HepG2 (cell line): ENCODE measurements around the gene ATN1. TPM values are rescaled to one million over a fixed set of nuclear protein-coding genes. Genes with fewer than 3 reads are reported as not detected.

Experiments used
- ATAC-seq: fragments of 200-7000 bp; cut with Tn5 transposase; 3 replicates; pipeline ENCODE4 v1.9.1; 2020; ENCODE audit warnings: mild to moderate bottlenecking, moderate library complexity
- BruUV-seq: library from RNA; stranded (reverse); fragments of 400-500 nt; replicated peaks from 2 replicates; lab custom pipeline; 2021; lab: Mats Ljungman, UMichigan
- CTCF ChIA-PET: fragments of 300-600 bp; formaldehyde crosslinking; extraction: SDS; loops from one replicate; lab custom pipeline; 2021; ENCODE audit warnings: low total read pairs, inconsistent platforms, low intra/inter-chr PET ratio; lab: Yijun Ruan, JAX
- POLR2A ChIA-PET: fragments of 350-600 bp; sonication (Branson Sonifier 250); formaldehyde crosslinking; loops from one replicate; lab custom pipeline; 2020; ENCODE audit warnings: antibody characterized with exemption, inconsistent platforms; lab: Yijun Ruan, JAX
- DNase-seq: peaks from one replicate; pipeline ENCODE4 v3.0.0-alpha.2; 2015; ENCODE audit warnings: low spot score
- FAIRE-seq: peaks from 3 replicates; lab custom pipeline; 2011; peaks lifted over from hg19 to GRCh38; lab: Jason Lieb, UNC
- H2AFZ ChIP-seq: one replicate; pipeline ENCODE4 v1.6.1; 2011; ENCODE audit warnings: low read length, inconsistent platforms
- H3K27ac ChIP-seq: fragments of 300-600 bp; 3 replicates; pipeline ENCODE4 v1.8.0; 2011; ENCODE audit warnings: mixed run types, mild to moderate bottlenecking, mixed read lengths, low read length, inconsistent platforms; ENCODE audit not compliant: insufficient read depth; ENCODE audit errors: extremely low read length
- H3K27me3 ChIP-seq, 2 experiments: fragments of 200-600 bp in 1 of 2; 2 replicates in 1 of 2; 3 replicates in 1 of 2; pipeline versions ENCODE4 v1.6.0 to v1.8.0; 2011; ENCODE audit warnings: low read length in 2 of 2, mild to moderate bottlenecking in 2 of 2, moderate library complexity in 2 of 2, inconsistent platforms in 1 of 2; ENCODE audit not compliant: insufficient read depth in 2 of 2, control insufficient read depth in 1 of 2
- H3K36me3 ChIP-seq, 2 experiments: fragments of 200-600 bp in 1 of 2; replicated peaks in 1 of 2; 2 replicates in 1 of 2; 3 replicates in 1 of 2; pipeline versions ENCODE4 v1.5.1 to v1.8.0; 2011; ENCODE audit warnings: low read length in 2 of 2, inconsistent platforms in 1 of 2; ENCODE audit not compliant: insufficient read depth in 2 of 2, control insufficient read depth in 1 of 2
- H3K4me1 ChIP-seq: 2 replicates; pipeline ENCODE4 v1.5.1; 2012; ENCODE audit warnings: low read length, inconsistent platforms; ENCODE audit not compliant: insufficient read depth
- H3K4me2 ChIP-seq: 2 replicates; pipeline ENCODE4 v1.6.0; 2011; ENCODE audit warnings: low read depth, low read length, inconsistent platforms
- H3K4me3 ChIP-seq, 3 experiments: fragments of 200-600 bp in 1 of 3; sonication (generic), shearing (Covaris generic) in 1 of 3; replicated peaks in 1 of 3; 2 replicates each; pipeline ENCODE4 v1.5.1; 2011 to 2016; ENCODE audit warnings: low read length in 3 of 3, inconsistent platforms in 2 of 3, low read depth in 2 of 3, mild to moderate bottlenecking in 2 of 3, control low read depth in 1 of 3, mixed read lengths in 1 of 3; ENCODE audit not compliant: insufficient read depth in 1 of 3
- H3K79me2 ChIP-seq: one replicate; pipeline ENCODE4 v1.6.1; 2011; ENCODE audit warnings: low read length, inconsistent platforms; ENCODE audit not compliant: insufficient read depth
- H3K9ac ChIP-seq: 2 replicates; pipeline ENCODE4 v1.6.0; 2011; ENCODE audit warnings: mild to moderate bottlenecking, low read depth, low read length, inconsistent platforms; ENCODE audit not compliant: insufficient read depth
- H3K9me3 ChIP-seq: 2 replicates; pipeline ENCODE4 v1.5.1; 2012; ENCODE audit warnings: mild to moderate bottlenecking, low read length
- H4K20me1 ChIP-seq: 2 replicates; pipeline ENCODE4 v1.6.0; 2011; ENCODE audit warnings: inconsistent platforms, mild to moderate bottlenecking, low read length, moderate library complexity; ENCODE audit not compliant: insufficient read depth
- AGO2 ChIP-seq: fragments of 200-400 bp; formaldehyde crosslinking; optimal IDR thresholded peaks from 2 replicates; pipeline ENCODE3; 2017; ENCODE audit warnings: mild to moderate bottlenecking, low read depth, low read length, moderate library complexity
- GFI1 ChIP-seq: sonication (generic); formaldehyde crosslinking; IDR thresholded peaks from 2 replicates; pipeline ENCODE4 v1.5.0; 2020; ENCODE audit warnings: missing genetic modification reagents, mild to moderate bottlenecking, borderline replicate concordance
- WGBS: methylation state at CpG from one replicate; pipeline ENCODE4 v1.1.6; 2017; ENCODE audit warnings: low lambda C conversion rate; 5-methylcytosine and 5-hydroxymethylcytosine counted together
- in situ Hi-C: cut with HindIII; loops from 2 replicates; pipeline ENCODE4 v1.10.0; 2017; ENCODE audit warnings: low pct_unique_long_range_greater_than_20kb; ENCODE audit not compliant: extremely low pct_ligation_motif_present
- intact Hi-C: fragments of 100-400 bp; cut with micrococcal nuclease; formaldehyde crosslinking; loops from one replicate; pipeline ENCODE4 v1.10.0; 2022; ENCODE audit not compliant: unreplicated experiment
- polyA plus RNA-seq, 8 experiments: library from polyadenylated mRNA; depleted of rRNA in 3 of 8; stranded (reverse) in 7 of 8; unstranded in 1 of 8; fragments of >200 nt; fragmentation: Illumina TruSeq in 4 of 8; extraction: Trizol in 4 of 8; gene quantifications; 2 replicates each; pipeline versions ENCODE4 v1.2.1 to v1.2.3, GENCODE V29; 2011 to 2016; ENCODE audit warnings: low read depth in 4 of 8, missing spikeins in 1 of 8, mixed read lengths in 1 of 8; ENCODE audit not compliant: insufficient read depth in 1 of 8
- total RNA-seq, 5 experiments: library from RNA; depleted of rRNA; stranded (reverse); fragments of >200 nt; fragmentation: Illumina TruSeq; extraction: Trizol; gene quantifications; 2 replicates each; pipeline ENCODE4 v1.2.3, GENCODE V29; 2016; ENCODE audit warnings: low read depth in 1 of 5
- TF ChIP-seq, protein P1 (sequence below): sonication (generic); formaldehyde crosslinking; IDR thresholded peaks from 2 replicates; pipeline ENCODE4 v1.5.1; 2020; ENCODE audit warnings: mild to moderate bottlenecking, missing genetic modification reagents

Gene ATN1
- total and polyA plus RNA-seq, 2 of the 13 experiments (the other 11 are each of a cell fraction or from before 2014, with no cell fraction given): 2.1 to 8.6 TPM

DNA sequence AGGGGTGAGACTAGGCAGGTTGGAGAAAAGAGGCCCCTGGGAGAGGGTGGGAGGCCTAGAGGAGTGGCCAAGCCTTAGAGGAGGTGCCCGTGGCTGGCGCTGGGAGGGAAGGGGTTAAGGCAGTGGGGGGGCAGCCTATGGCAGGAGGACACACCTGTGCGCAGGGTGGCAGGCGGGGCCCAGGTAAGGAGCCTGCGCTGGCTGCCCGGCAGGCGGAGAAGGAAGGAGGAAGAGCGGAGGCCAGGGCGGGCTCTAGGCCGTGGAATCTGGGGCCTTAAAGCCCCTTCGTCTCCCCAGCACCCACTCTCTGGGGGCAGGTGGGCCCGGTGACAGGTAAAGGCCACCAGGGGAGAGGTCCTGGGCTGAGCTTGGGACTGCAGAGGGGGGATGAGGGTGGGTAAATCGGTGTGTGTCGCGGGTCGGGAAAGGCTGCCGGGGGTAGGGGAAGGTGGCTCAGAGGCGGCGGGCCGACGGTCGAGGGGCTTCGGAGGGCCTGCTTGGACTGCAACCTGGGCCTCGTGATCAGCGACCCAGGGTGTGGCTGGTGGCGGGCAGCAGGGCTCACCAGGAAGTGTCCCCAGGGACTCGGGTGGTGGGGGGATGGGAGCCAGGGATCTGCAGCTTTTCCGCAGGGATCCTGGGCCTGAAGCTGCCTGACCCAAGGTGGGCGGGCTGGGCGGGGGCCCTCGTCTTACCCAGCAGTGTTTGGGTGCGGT, 35.4 kb downstream of the ATN1 start (continued):
- TF ChIP-seq, protein P1, sequence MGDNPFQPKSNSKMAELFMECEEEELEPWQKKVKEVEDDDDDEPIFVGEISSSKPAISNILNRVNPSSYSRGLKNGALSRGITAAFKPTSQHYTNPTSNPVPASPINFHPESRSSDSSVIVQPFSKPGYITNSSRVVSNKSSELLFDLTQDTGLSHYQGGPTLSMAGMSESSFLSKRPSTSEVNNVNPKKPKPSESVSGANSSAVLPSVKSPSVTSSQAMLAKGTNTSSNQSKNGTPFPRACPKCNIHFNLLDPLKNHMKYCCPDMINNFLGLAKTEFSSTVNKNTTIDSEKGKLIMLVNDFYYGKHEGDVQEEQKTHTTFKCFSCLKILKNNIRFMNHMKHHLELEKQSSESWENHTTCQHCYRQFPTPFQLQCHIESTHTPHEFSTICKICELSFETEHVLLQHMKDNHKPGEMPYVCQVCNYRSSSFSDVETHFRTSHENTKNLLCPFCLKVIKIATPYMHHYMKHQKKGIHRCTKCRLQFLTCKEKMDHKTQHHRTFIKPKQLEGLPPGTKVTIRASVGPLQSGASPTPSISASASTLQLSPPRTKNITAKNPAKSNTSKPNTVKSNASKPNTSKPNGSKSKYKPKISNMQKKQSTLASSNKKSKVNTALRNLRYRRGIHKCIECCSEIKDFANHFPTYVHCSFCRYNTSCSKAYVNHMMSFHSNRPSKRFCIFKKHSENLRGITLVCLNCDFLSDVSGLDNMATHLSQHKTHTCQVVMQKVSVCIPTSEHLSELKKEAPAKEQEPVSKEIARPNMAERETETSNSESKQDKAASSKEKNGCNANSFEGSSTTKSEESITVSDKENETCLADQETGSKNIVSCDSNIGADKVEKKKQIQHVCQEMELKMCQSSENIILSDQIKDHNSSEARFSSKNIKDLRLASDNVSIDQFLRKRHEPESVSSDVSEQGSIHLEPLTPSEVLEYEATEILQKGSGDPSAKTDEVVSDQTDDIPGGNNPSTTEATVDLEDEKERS: no peak

GRCh38 chr12:6963791-6964413, 36.1 kb downstream of the ATN1 start:
- Histone ChIP-seq H3K27ac (no peak overlapping the region), H3K79me2 (peaks cover 14% of the 10 kb centered on the region), H3K9ac (no peak overlapping the region), H3K4me2 (no peak overlapping the region), H3K9me3 (no peaks in the 10 kb centered on the region), H2AFZ (no peak overlapping the region), H3K36me3 (peaks cover 22 to 37% of the 10 kb centered on the region in 2 experiments), H4K20me1 (no peaks in the 10 kb centered on the region; the same call in 1 of the 2 replicates), H3K4me3 (no peak overlapping the region), H3K27me3 (no peaks in the 10 kb centered on the region), H3K4me1 (peaks cover 53% of the 10 kb centered on the region)
- FAIRE-seq: no peak
- peak; percentile 18 for TF ChIP-seq AGO2
- TF ChIP-seq GFI1 (CRISPR knock-in tag): no peak
- no TSS peak for BruUV-seq
- in situ Hi-C loops (no loop called here), intact Hi-C loops (no loop called here)
- no peak for ATAC-seq
- CTCF ChIA-PET: interaction anchor here (1.1 to 1.8 kb wide), 2 partner anchors 17 to 79 kb away, joined by 3 to 6 read pairs; no protein-coding TSS in a partner anchor
- DNase-seq: no peak
- POLR2A ChIA-PET: interaction anchor here (0.8 to 8.0 kb wide), 7 partner anchors 10 to 95 kb away, joined by 3 to 180 read pairs (median 5); partner anchors contain the start of genes C12orf57, LPCAT3 and RNU7-1
- 94% methylated on average over 9 of the region's 17 CpGs for WGBS
